ENCODE results near the gene DECR2.

DECR2 gene

DNA sequence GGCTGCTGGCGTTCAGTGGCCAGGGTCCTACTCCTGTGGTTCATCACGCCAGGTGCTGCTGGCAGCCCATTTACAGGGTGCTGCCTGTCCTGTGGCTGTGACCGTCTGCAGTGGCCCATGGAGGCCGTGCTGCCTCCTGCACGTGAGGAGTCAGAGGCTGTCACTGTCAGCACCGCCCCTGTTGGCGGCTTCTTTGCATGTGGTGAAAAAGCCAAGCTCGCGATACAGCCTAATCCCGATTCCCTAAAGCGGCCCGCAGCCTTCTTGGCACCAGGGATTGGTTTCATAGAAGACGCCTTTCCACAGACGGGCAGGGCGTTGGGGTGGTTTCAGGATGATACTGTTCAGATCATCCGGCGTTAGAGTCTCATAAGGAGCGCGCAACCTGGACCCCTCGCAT lies 59.1 kb downstream of the DECR2 start:
- Histone ChIP-seq H3K9me3 (ENCODE audit: low read length) (no peaks in the 10 kb centered on the region), H3K36me3 (ENCODE audit: insufficient read depth, low read length) (peaks cover 43% of the 10 kb centered on the region), H3K27me3 (ENCODE audit: insufficient read depth, low read length) (no peaks in the 10 kb centered on the region), H3K4me3 (ENCODE audit: low read length) (no peak overlapping the region), H3K4me1 (ENCODE audit: insufficient read depth, low read length) (peaks cover 8% of the 10 kb centered on the region), H2AFZ (ENCODE audit: low read depth, low read length) (no peak overlapping the region)

All from neuron (in vitro differentiated cells).